NOMO-1 treated with dmso at 0.1 percent for 144 hours (cell line): Measurements from ENCODE around the gene R3HDM2.
A peak's percentile ranks its signal among the peaks of the same experiment; 100 is the strongest.

Experiments
- DNase-seq: peaks from one replicate; lab custom pipeline; 2025; ENCODE audit not compliant: unreplicated experiment; lab: John Stamatoyannopoulos, UW

The R3HDM2 gene

GRCh38 chr12:57467212-57467874 lies 36.5 kb upstream of the R3HDM2 start:
- no peak for DNase-seq

GRCh38 chr12:57465747-57466505 lies 35.1 kb upstream of the R3HDM2 start:
- DNase-seq = no peak

DNA sequence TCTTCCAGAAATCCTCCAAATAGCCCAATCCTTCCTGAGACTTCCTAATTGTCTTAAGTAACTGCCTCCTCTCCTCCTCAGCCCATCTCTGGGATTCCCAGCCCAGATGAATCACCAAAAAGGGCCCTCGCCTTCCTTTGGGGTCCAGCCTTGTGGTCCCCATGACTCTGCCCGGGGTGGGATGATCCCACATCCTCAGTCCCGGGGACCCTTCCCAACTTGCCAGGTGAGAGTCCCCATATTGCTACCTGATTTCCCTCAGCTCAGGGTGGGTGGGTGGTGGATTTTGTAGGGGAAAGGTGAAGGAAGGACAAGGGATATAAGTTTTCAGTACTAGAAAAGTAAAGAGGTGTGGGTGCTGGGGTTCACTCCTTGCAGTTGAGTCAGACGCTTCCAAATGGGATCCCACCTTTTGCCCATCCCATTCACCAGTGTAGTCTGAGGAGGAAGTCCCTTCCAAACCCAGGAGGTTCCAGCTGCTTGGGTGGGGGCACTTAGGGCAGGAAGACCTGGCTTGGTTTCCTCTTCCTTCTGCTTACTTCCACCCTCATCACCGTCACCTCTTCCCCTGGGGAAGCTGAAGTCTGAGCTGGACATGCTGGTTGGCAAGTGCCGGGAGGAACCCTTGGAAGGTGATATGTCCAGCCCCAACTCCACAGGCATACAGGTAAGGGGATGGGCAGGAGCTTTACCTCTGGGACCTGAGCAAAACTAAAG lies 34.3 kb upstream of the R3HDM2 start:
- no peak for DNase-seq

GRCh38 chr12:57464569-57464968 lies 33.7 kb upstream of the R3HDM2 start:
- no peak for DNase-seq

DNA sequence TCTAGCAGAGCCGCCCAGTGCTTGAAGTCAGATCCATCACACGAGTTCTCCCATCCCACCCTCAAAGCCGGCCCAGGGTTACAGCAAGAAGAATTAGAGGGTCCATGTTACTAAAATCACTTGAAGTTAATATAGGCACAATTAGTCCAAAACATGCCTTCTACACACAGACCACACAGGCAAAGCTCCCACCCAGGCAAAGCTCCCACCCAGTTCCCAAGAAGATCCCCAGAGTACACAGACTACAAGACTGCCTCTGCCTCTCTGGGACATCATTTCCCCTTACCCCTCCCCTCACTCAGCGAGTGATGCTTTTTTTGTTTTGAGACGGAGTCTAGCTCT lies 32.0 kb upstream of the R3HDM2 start:
- no peak for DNase-seq

DNA sequence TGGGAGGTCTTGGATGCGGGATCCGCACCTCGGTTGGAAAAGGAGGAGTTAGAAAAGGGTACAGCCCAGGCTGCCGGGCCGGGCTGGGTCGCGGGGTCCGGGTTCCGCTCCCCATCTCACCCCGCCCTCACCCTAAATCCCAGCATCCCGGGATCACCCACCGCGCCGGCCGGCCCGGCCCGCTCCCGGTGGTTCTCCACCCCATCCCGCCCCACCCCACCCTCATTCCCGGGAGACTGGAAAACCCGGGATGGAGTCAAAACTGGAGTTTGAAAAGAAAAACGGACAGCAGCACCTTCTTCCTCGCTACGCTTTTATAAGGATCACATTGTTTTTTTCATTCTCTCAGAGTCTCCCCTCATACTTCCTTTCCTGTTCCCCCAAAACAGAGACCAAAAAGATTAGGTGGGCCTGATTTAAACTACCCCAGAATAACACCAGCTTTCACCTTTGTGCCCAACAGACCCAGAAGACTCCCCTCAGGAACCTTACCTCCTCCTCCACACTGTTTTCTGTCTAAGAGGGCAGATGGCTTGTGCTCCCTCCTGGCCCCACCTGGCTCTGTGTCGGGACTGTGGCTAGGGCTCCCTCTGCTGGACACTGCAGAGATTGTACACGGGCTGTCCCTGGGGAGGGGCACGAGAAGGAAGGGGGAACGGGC lies 31.5 kb upstream of the R3HDM2 start:
- DNase-seq = peak; percentile 88

DNA sequence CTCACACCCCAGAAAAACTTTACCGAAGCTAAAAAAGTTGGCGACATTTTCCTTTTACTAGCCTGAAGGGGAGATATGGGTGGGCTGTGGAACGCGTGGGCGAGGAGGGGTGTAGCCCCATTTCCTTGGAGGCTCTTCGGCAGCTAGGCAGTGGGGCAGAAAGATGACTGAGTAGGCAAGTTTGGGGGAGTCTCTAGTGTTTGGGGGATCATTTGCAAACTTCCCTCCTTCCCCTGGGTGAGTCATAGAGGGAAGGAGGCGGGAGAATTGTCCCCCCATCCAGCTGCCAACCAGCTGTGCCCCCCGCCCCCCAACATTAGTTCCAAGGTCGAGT lies 31.0 kb upstream of the R3HDM2 start:
- DNase-seq = no peak

GRCh38 chr12:57461276-57461916 lies 30.6 kb upstream of the R3HDM2 start:
- no peak for DNase-seq

GRCh38 chr12:57460841-57461275 lies 30.0 kb upstream of the R3HDM2 start:
- DNase-seq = no peak

- DNase-seq = no peak
These were observed 29.6 kb upstream of the R3HDM2 start for GRCh38 chr12:57460468-57460784.

GRCh38 chr12:57459750-57460467 lies 29.1 kb upstream of the R3HDM2 start, which contains the start of gene GLI1:
Gene GLI1 (plus strand): TSS chr12:57459785. CDS start chr12:57463692, 3,907 bp downstream.
- DNase-seq = no peak

GRCh38 chr12:57459055-57459749 lies 28.4 kb upstream of the R3HDM2 start:
- DNase-seq = peak; percentile 97

DNA sequence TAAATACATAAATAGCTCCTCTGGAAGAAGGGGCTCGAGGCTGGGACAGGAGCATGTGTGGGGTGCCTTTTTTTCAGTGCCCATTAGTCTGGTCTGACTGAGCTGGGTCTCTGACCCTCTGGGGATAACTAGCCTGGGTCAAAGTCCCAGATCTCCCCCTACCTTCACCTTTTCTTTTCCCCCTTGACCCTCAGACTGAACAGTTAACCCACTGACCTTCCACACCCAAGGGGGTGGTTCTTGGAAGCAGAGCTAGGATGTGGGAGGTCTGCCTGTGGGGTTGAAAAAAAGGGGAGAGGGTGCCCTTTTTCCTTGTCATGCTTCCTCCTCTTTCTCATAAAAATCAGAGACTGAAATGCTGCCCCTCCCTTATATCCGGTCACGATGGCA lies 27.8 kb upstream of the R3HDM2 start:
- DNase-seq = no peak

GRCh38 chr12:57456737-57457490 lies 26.1 kb upstream of the R3HDM2 start:
- no peak for DNase-seq

GRCh38 chr12:57456145-57456700 lies 25.4 kb upstream of the R3HDM2 start:
- DNase-seq = no peak

GRCh38 chr12:57455374-57456144 lies 24.7 kb upstream of the R3HDM2 start:
- DNase-seq = no peak

DNA sequence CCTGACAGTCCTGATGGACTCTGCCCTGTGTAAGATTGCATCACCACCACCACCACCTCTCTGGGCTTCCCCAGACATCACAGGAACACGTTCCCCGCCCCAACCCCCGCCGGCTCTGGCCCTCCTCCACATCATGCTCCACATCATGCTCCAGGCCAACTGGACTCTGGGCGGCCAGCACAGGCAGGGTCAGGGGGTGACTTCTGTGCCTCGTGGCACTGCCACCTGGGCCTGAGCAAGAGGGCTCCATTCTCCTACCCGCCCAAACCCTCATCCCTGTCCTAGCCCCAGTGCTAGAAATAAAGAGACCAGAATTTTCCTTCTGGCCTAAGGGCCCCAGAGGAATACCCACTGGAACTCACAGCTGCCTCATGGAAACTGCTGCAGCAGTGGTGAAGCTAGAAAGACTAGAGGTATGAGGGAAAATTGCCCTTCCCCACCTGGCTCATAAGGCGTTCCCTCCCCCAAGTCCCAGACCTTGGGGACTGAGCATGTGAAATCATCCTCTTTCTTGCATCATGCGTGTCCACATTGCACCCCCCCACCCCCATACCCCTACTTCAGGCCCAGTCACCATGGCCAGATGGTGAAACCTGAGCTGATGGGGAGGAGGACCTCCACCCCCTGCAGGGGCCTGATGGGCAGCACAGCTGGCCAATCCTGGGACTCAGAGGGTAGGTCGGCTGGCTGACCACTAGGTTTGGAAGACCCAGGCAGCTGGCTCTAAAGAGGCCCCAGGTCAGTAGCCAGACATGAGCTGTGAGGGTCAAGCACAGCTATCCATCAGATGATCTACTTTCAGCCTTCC lies 23.9 kb upstream of the R3HDM2 start, which contains the start of gene INHBE:
Gene INHBE, plus strand, starts transcription at position 742 of the 808 bp plus-strand sequence. CDS start 230 bp downstream, outside the sequence.
- DNase-seq = no peak
